Heart right ventricle (tissue), 16 donors: Measurements from ENCODE around the gene GFOD1. TPM values are rescaled to one million over a fixed set of nuclear protein-coding genes. Genes with fewer than 3 reads are reported as not detected.

Experiments used
- ATAC-seq, 8 donors: fragments of 200-7000 bp; cut with Tn5 transposase; one replicate each; pipeline ENCODE4 v1.9.1; 2020; ENCODE audit warnings: mild to moderate bottlenecking in 8 of 8, moderate library complexity in 8 of 8, moderate number of reproducible peaks in 1 of 8
- DNase-seq, 2 donors: peaks; one replicate each; pipeline ENCODE4 v3.0.0-alpha.2; 2020
- H3K27ac ChIP-seq, 10 donors: fragments of 200-600 bp; sonication (generic) in 2 of 10; one replicate each; pipeline versions ENCODE4 v1.5.0 to v1.8.0; 2020 to 2022; ENCODE audit warnings: mild to moderate bottlenecking in 3 of 10
- H3K27me3 ChIP-seq, 7 donors: fragments of 200-600 bp; one replicate each; pipeline ENCODE4 v1.8.0; 2021 to 2022; ENCODE audit warnings: mild to moderate bottlenecking in 2 of 7
- H3K36me3 ChIP-seq, 9 donors: fragments of 200-600 bp; sonication (generic) in 1 of 9; one replicate each; pipeline versions ENCODE4 v1.5.0 to v1.8.0; 2020 to 2022; ENCODE audit warnings: mild to moderate bottlenecking in 2 of 9
- H3K4me1 ChIP-seq, 9 donors: fragments of 200-600 bp; sonication (generic) in 1 of 9; one replicate each; pipeline versions ENCODE4 v1.5.0 to v1.8.0; 2020 to 2022; ENCODE audit warnings: mild to moderate bottlenecking in 4 of 9
- H3K4me3 ChIP-seq, 10 donors: fragments of 200-600 bp; sonication (generic) in 2 of 10; one replicate each; pipeline versions ENCODE4 v1.5.0 to v1.8.0; 2020 to 2022; ENCODE audit warnings: mild to moderate bottlenecking in 7 of 10, moderate library complexity in 2 of 10
- H3K9me3 ChIP-seq, 11 donors: fragments of 200-600 bp in 10 of 11; sonication (generic) in 2 of 11; one replicate each; pipeline versions ENCODE4 v1.5.0 to v1.8.0; 2013 to 2022; ENCODE audit warnings: mild to moderate bottlenecking in 2 of 11, control low read depth in 1 of 11, moderate library complexity in 1 of 11
- CTCF ChIP-seq, 9 donors: fragments of 200-600 bp; sonication (generic) in 2 of 9; IDR thresholded peaks; one replicate each; pipeline versions ENCODE4 v1.5.0 to v1.8.0; 2021 to 2022; ENCODE audit warnings: antibody characterized with exemption in 9 of 9, mild to moderate bottlenecking in 5 of 9, moderate library complexity in 1 of 9
- WGBS, 2 donors: extraction: QIAGEN DNeasy Blood & Tissue Kit; methylation state at CpG; one replicate each; pipeline ENCODE4 v1.1.7; 2013; ENCODE audit warnings: inconsistent platforms in 1 of 2; 5-methylcytosine and 5-hydroxymethylcytosine counted together
- intact Hi-C, 10 donors: fragments of 100-400 bp; cut with DNase I; formaldehyde crosslinking; loops; one replicate each; pipeline versions ENCODE4 v1.11.1 to v1.14.2; 2022
- polyA plus RNA-seq, 2 donors: library from polyadenylated mRNA; stranded (reverse); fragments of 200-250 nt; gene quantifications; one replicate each; pipeline ENCODE4 v1.2.3, GENCODE V29; 2013
- total RNA-seq, 10 donors: library from RNA; stranded (reverse); fragmentation: NEBNext Ultra II Directional in 3 of 10; extraction: Animal tissue kit (Norgen Biotek cat#: 25700) in 3 of 10; gene quantifications; one replicate each; pipeline versions ENCODE4 v1.2.1 to v1.2.4, GENCODE V29; 2021 to 2023
- donor health status: Arrhythmogenic right ventricular cardiomyopathy.
- donor health status: ischemic (EF 13 %, LVEDD 7.1; RV severe dilation, severe dysfunction).
- donor health status: healthy with polysubstance abuse.
- donor health status: DM: no; HTN: yes; CAD: no.
- donor health status: DM: no; HTN: no; CAD: no.
- donor health status: ischemic (EF 25% LVEDD 6.9; RV normal size, moderate dysfunction).
- donor health status: ischemic (EF 25% LVEDD 5.7; RV mildly dilated, moderate dysfunction).
- donor health status: healthy.
- donor health status: DM: yes; HTN: yes; CAD: no.
- donor health status: Ischemic cardiomyopathy.
- donor health status: ischemic (EF 35%, LVEDD 5.7; RV mildly dilated, moderate dysfunction).
- donor health status: nonischemic (EF 11% LVEDD 7.7; RV severe dilation, severe dysfunction).
- donor health status: DM: yes; HTN: yes; CAD: no.
- donor health status: PGD.
- donor health status: ischemic (EF 29% LVEDD 5.4; RV normal size, mild dysfunction).
- donor health status: nonischemic (EF 23%, LVEDD 6.1; RV moderate dilation, normal function).

The GFOD1 gene
- total and polyA plus RNA-seq, 12 donors, result 13.8 to 96.5 (median 37.0) TPM

- H3K4me1 ChIP-seq, result peaks cover 5 to 71% (median 60%) of the 10 kb centered on the region in 9 donors
- intact Hi-C loops, result loop anchor here in 2 of 10 donors (5.0 kb wide), 2 partner anchors 34 to 141 kb away; no protein-coding TSS in a partner anchor
- 96 to 97% methylated on average over 3 of the region's 3 CpGs for WGBS, 2 donors
These were observed 91.1 kb downstream of the GFOD1 start for GRCh38 chr6:13396241-13396792.

GRCh38 chr6:13395272-13396237 is 91.8 kb downstream of the GFOD1 start:
- 27% methylated on average over 12 of the region's 12 CpGs for WGBS, 2 donors
- intact Hi-C loops, result loop anchor here in 2 of 10 donors (5.0 kb wide), 2 partner anchors 33 to 142 kb away; no protein-coding TSS in a partner anchor
- H3K9me3 ChIP-seq, result no peaks in the 10 kb centered on the region
- H3K27me3 ChIP-seq, result no peaks in the 10 kb centered on the region
- H3K4me1 ChIP-seq, result peaks cover 5 to 63% (median 57%) of the 10 kb centered on the region in 9 donors
- peak overlapping the region; percentile 26 to 84 (median 77) for H3K27ac ChIP-seq
- TF ChIP-seq CTCF (IDR thresholded peaks at IDR 0.05), result no peak
- ATAC-seq, result peak; percentile 68 to 89 (median 78)
- no peaks in the 10 kb centered on the region for H3K36me3 ChIP-seq
- H3K4me3 ChIP-seq, result no peak overlapping the region
- DNase-seq, result peak; percentile 57 to 85

More at GRCh38 chr6:13396241-13396792, 91.1 kb downstream of the GFOD1 start:
- no peaks in the 10 kb centered on the region for H3K27me3 ChIP-seq
- no peaks in the 10 kb centered on the region for H3K36me3 ChIP-seq
- DNase-seq (no peak), ATAC-seq (no peak)
- no peak for TF ChIP-seq CTCF (IDR thresholded peaks at IDR 0.05)
- H3K4me3 ChIP-seq, result no peak overlapping the region
- peak overlapping the region in 9 of 10 donors; percentile 54 to 84 (median 77) for H3K27ac ChIP-seq
- H3K9me3 ChIP-seq, result no peaks in the 10 kb centered on the region

- WGBS, 2 donors, result 66 to 81% methylated on average over 2 of the region's 2 CpGs
- ATAC-seq, result no peak
- intact Hi-C loops, result loop anchor here in 1 of 10 donors (5.0 kb wide), 1 partner anchor 50 kb away; no protein-coding TSS in a partner anchor
- DNase-seq, result no peak
- Histone ChIP-seq H3K36me3 (no peaks in the 10 kb centered on the region), H3K27me3 (no peaks in the 10 kb centered on the region), H3K4me1 (peaks cover 2 to 34% (median 29%) of the 10 kb centered on the region in 9 donors), H3K9me3 (peaks cover 0 to 11% (median 0%) of the 10 kb centered on the region in 11 donors), H3K4me3 (no peak overlapping the region), H3K27ac (no peak overlapping the region)
- no peak for TF ChIP-seq CTCF (IDR thresholded peaks at IDR 0.05)
These were observed 94.9 kb downstream of the GFOD1 start for GRCh38 chr6:13392462-13392861.

GRCh38 chr6:13391537-13391936 is 95.9 kb downstream of the GFOD1 start:
- TF ChIP-seq CTCF (IDR thresholded peaks at IDR 0.05), result no peak
- Histone ChIP-seq H3K36me3 (no peaks in the 10 kb centered on the region), H3K9me3 (peaks cover 0 to 11% (median 0%) of the 10 kb centered on the region in 11 donors), H3K4me3 (no peak overlapping the region), H3K27me3 (no peaks in the 10 kb centered on the region), H3K4me1 (peaks cover 0 to 29% (median 20%) of the 10 kb centered on the region in 9 donors), H3K27ac (no peak overlapping the region)
- ATAC-seq, result no peak
- WGBS, 2 donors, result 96% methylated on average over 5 of the region's 5 CpGs
- no peak for DNase-seq
- intact Hi-C loops, result loop anchor here in 1 of 10 donors (5.0 kb wide), 1 partner anchor 49 kb away; no protein-coding TSS in a partner anchor
